Vagina (tissue), 2 donors: ENCODE results near the gene C1QL1. TPM values are rescaled to one million over a fixed set of nuclear protein-coding genes. Genes with fewer than 3 reads are reported as not detected.

Experiments used
- DNase-seq, 2 donors: peaks; one replicate each; pipeline ENCODE4 v3.0.0-alpha.2; 2017; ENCODE audit errors: extremely low spot score in 2 of 2
- H3K27ac ChIP-seq: fragments of 200-600 bp; sonication (generic); one replicate; pipeline ENCODE4 v1.5.1; 2019
- H3K27me3 ChIP-seq: fragments of 200-600 bp; sonication (generic); one replicate; pipeline ENCODE4 v1.5.1; 2019
- H3K36me3 ChIP-seq, 2 donors: fragments of 200-600 bp; sonication (generic); one replicate each; pipeline ENCODE4 v1.5.1; 2017 to 2019
- H3K4me1 ChIP-seq: fragments of 200-600 bp; sonication (generic); one replicate; pipeline ENCODE4 v1.5.1; 2019
- H3K4me3 ChIP-seq, 2 donors: fragments of 200-600 bp; sonication (generic); 1 replicate in 1 of 2; 2 replicates in 1 of 2; pipeline ENCODE4 v1.5.1; 2016 to 2019
- H3K9me3 ChIP-seq: fragments of 200-600 bp; sonication (generic); one replicate; pipeline ENCODE4 v1.5.1; 2019
- CTCF ChIP-seq, 3 experiments: fragments of 450-650 bp in 2 of 3; fragments of 200-600 bp in 1 of 3; sonication (generic) in 1 of 3; IDR thresholded peaks; one replicate each; pipeline ENCODE4 v1.5.1; 2017 to 2019; ENCODE audit warnings: antibody characterized with exemption in 3 of 3, mild to moderate bottlenecking in 2 of 3, moderate library complexity in 2 of 3
- POLR2A ChIP-seq, 2 donors: fragments of 450-650 bp; IDR thresholded peaks; one replicate each; pipeline ENCODE4 v1.6.1; 2017; ENCODE audit warnings: antibody characterized with exemption in 2 of 2, mild to moderate bottlenecking in 2 of 2, moderate library complexity in 2 of 2
- POLR2AphosphoS5 ChIP-seq, 2 donors: sonication (generic); formaldehyde crosslinking; IDR thresholded peaks; one replicate each; pipeline ENCODE4 v1.9.0; 2017; ENCODE audit warnings: antibody characterized with exemption in 2 of 2, mild to moderate bottlenecking in 2 of 2, low read depth in 1 of 2; ENCODE audit not compliant: insufficient read depth in 1 of 2
- intact Hi-C: fragments of 100-400 bp; cut with DNase I; formaldehyde crosslinking; loops from one replicate; pipeline ENCODE4 v1.15.1; 2023
- total RNA-seq: library from RNA; depleted of rRNA; stranded (reverse); fragments of >200 nt; gene quantifications from one replicate; pipeline ENCODE4 v1.2.3, GENCODE V29; 2016

C1QL1 gene
- total RNA-seq, 1 donor from 2014 or later = 6.9 TPM

DNA sequence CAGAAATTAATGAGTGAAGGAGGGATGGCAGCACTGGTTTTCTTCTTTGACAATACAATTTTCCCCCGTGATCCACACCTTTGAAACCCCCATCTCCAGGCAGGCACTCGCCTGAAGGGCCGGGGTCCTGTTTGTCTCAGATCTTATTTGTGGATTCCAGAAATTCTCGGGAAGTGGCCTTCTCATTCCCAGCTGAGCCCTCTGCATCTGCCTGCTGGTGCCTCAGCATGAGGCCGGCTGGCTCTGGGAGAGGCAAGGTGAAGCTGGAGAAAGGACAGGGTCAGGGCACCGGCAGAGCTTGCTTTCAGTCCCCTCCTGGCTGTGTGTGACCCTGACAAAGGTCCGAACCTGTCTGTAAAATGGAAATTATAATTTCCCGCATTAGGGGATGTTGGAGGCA is 35.8 kb upstream of the C1QL1 start:
- no peak for DNase-seq
- Histone ChIP-seq H3K36me3 (no peaks in the 10 kb centered on the region), H3K27me3 (no peaks in the 10 kb centered on the region), H3K9me3 (no peaks in the 10 kb centered on the region), H3K27ac (no peak overlapping the region), H3K4me3 (no peak overlapping the region), H3K4me1 (no peaks in the 10 kb centered on the region)
- no peak for TF ChIP-seq POLR2A (IDR thresholded peaks at IDR 0.05)
- intact Hi-C loops = no loop called here

DNA sequence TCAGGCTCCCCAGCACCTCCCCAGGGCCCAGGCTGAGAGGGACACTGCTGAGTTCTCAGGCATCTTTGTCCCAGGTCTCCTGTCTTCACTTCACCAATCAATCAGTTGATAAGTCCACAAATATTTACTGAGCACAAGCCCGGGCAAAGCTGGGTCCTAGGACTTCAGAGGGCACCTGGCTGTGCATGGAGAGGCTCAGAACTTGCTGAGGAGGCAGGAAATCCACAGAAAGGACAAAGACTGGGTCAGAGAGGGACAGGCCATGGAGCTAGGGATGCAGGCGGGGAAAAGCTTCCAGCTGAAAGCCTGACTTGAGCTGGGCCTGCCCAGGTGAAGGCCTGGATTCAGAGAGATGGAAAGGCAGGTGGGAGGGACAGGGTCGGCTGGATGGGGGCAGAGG is 33.2 kb upstream of the C1QL1 start:
- H3K9me3 ChIP-seq = no peaks in the 10 kb centered on the region
- H3K27me3 ChIP-seq = no peaks in the 10 kb centered on the region
- H3K27ac ChIP-seq = no peak overlapping the region
- TF ChIP-seq CTCF (IDR thresholded peaks at IDR 0.05) (no peak), POLR2A (IDR thresholded peaks at IDR 0.05) (no peak), POLR2AphosphoS5 (IDR thresholded peaks at IDR 0.05; ENCODE audit: insufficient read depth in 1 of 2, low read depth in 1 of 2) (no peak)
- intact Hi-C loops = no loop called here
- DNase-seq = no peak
- H3K4me1 ChIP-seq = no peaks in the 10 kb centered on the region
- no peaks in the 10 kb centered on the region for H3K36me3 ChIP-seq
- H3K4me3 ChIP-seq = no peak overlapping the region

DNA sequence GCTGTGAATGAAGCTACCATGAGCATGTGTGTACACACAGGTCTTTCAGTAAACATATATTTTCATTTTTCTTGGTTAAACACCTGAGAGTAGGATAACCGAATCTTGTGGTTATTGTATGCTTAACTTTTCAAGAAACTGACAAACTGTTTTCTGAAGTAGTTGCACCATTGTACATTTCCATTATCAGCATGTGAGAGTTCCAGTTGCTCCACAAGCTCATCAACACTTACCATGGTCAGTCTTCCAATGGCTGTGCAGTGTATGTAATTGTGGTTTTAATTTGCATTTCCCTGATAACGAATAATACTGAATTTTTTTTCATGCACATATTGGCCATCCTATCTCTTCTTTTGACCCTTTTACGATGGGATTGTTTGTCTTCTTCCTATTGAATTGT is 31.3 kb upstream of the C1QL1 start:
- Histone ChIP-seq H3K27ac (no peak overlapping the region), H3K36me3 (no peaks in the 10 kb centered on the region), H3K27me3 (no peaks in the 10 kb centered on the region), H3K9me3 (no peaks in the 10 kb centered on the region), H3K4me1 (no peaks in the 10 kb centered on the region), H3K4me3 (no peak overlapping the region)
- intact Hi-C loops = no loop called here
- TF ChIP-seq POLR2A (IDR thresholded peaks at IDR 0.05) (no peak), POLR2AphosphoS5 (IDR thresholded peaks at IDR 0.05; ENCODE audit: insufficient read depth in 1 of 2, low read depth in 1 of 2) (no peak), CTCF (IDR thresholded peaks at IDR 0.05) (no peak)
- DNase-seq = no peak

GRCh38 chr17:44998646-44999045 is 30.5 kb upstream of the C1QL1 start:
- H3K36me3 ChIP-seq = no peaks in the 10 kb centered on the region
- no peaks in the 10 kb centered on the region for H3K9me3 ChIP-seq
- H3K27ac ChIP-seq = no peak overlapping the region
- no peak for DNase-seq
- TF ChIP-seq CTCF (IDR thresholded peaks at IDR 0.05) (no peak), POLR2AphosphoS5 (IDR thresholded peaks at IDR 0.05; ENCODE audit: insufficient read depth in 1 of 2, low read depth in 1 of 2) (no peak), POLR2A (IDR thresholded peaks at IDR 0.05) (no peak)
- no peak overlapping the region for H3K4me3 ChIP-seq
- H3K27me3 ChIP-seq = no peaks in the 10 kb centered on the region
- intact Hi-C loops = no loop called here
- no peaks in the 10 kb centered on the region for H3K4me1 ChIP-seq

- H3K9me3 ChIP-seq = no peaks in the 10 kb centered on the region
- intact Hi-C loops = no loop called here
- TF ChIP-seq CTCF (IDR thresholded peaks at IDR 0.05) = no peak
- no peak for TF ChIP-seq POLR2AphosphoS5 (IDR thresholded peaks at IDR 0.05; ENCODE audit: insufficient read depth in 1 of 2, low read depth in 1 of 2)
- no peak for TF ChIP-seq POLR2A (IDR thresholded peaks at IDR 0.05)
- no peak for DNase-seq
- H3K27me3 ChIP-seq = no peaks in the 10 kb centered on the region
- no peak overlapping the region for H3K27ac ChIP-seq
- no peak overlapping the region for H3K4me3 ChIP-seq
- H3K36me3 ChIP-seq = no peaks in the 10 kb centered on the region
- H3K4me1 ChIP-seq = no peaks in the 10 kb centered on the region
These were observed 29.8 kb upstream of the C1QL1 start for GRCh38 chr17:44997733-44998520.
